ENCODE data around the gene ABCB11. TPM values are rescaled to one million over a fixed set of nuclear protein-coding genes. Genes with fewer than 3 reads are reported as not detected.

The ABCB11 gene
- total RNA-seq, 1 donor from 2014 or later = 0.05 TPM

- intact Hi-C loops (cut with micrococcal nuclease) = no loop called here
- Histone ChIP-seq H3K27ac (replicated peaks) (no peak within 1 kb of the TSS), H3K27me3 (ENCODE audit: low read depth) (peaks cover 8% of the 10 kb centered on the region), H3K4me3 (no peak within 1 kb of the TSS), H3K36me3 (no peaks in the 10 kb centered on the region), H3K4me1 (no peaks in the 10 kb centered on the region), H3K9me3 (replicated peaks) (no peaks in the 10 kb centered on the region)
- TF ChIP-seq CTCF (IDR thresholded peaks at IDR 0.05; ENCODE audit: borderline replicate concordance) = no peak
- DNase-seq = no peak
These were observed 130.1 kb downstream of the ABCB11 start, which contains the start of gene G6PC2 for GRCh38 chr2:168901003-168901402. Gene G6PC2, plus strand, starts transcription at chr2:168901291. Its CDS starts 41 bp downstream, at chr2:168901332.

DNA sequence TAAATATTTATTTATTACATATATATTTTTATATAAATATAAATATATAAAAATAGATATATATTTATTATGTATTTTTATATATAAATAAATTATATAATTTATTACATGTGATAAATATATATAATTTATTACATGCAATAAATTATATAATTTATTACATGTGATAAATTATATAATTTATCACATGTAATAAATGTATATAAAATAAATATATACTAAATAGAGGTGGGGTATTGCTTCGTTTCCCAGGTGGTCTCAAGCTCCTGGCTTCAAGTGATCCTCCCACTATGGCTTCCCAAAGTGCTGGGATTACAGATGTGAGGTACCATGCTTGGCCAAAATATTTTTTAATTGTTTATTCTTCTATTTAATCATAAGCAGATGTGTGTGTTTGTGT, 133.7 kb downstream of the ABCB11 start:
- intact Hi-C loops (cut with micrococcal nuclease) = no loop called here
- peaks cover 4% of the 10 kb centered on the region for H3K27me3 ChIP-seq (ENCODE audit: low read depth)
- H3K36me3 ChIP-seq = no peaks in the 10 kb centered on the region
- H3K27ac ChIP-seq (replicated peaks) = no peak overlapping the region
- H3K4me3 ChIP-seq = no peak overlapping the region
- no peak for TF ChIP-seq CTCF (IDR thresholded peaks at IDR 0.05; ENCODE audit: borderline replicate concordance)
- no peaks in the 10 kb centered on the region for H3K4me1 ChIP-seq
- H3K9me3 ChIP-seq (replicated peaks) = no peaks in the 10 kb centered on the region
- no peak for DNase-seq

DNA sequence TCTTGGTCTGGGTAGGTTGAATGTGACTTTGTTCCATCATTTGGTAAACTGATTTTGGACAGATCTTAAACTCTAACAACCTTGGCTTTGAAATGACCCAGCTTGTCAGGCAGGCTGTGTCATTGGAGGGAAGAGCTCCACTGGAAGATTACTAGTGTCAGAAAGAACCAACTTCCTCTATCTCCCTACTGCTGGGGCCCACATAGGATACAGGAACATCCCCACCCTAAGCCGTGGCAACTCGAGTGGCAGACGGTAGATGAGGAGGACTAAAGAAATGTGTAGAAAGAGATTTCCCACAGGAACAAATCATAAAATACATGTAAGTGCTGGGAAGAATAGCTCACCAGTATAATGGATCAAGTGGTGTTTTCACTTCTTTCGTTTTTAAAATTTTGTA, 134.3 kb downstream of the ABCB11 start:
- H3K9me3 ChIP-seq (replicated peaks) = no peaks in the 10 kb centered on the region
- intact Hi-C loops (cut with micrococcal nuclease) = no loop called here
- no peak for DNase-seq
- no peaks in the 10 kb centered on the region for H3K4me1 ChIP-seq
- H3K4me3 ChIP-seq = no peak overlapping the region
- H3K27ac ChIP-seq (replicated peaks) = no peak overlapping the region
- no peak for TF ChIP-seq CTCF (IDR thresholded peaks at IDR 0.05; ENCODE audit: borderline replicate concordance)
- no peaks in the 10 kb centered on the region for H3K36me3 ChIP-seq
- H3K27me3 ChIP-seq (ENCODE audit: low read depth) = peaks cover 4% of the 10 kb centered on the region

DNA sequence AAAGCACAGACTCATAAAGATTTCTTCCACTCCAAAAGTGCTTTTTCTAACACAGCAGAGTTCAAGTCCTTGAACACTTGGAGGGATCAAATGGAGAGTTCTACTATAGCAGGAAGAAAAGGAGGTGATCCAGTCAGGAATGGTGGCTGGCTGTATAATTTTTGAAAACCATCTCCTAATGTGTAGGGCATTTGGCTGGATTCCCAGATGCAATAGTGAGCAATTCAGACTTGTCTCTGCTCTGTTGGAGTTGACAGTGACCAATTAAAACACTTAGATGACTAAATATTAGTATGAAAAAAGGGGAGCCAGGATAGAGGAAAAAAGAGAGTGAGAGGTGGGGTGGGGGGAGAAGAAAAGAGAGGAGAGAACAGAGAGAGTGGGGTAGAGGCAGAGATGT, 135.4 kb downstream of the ABCB11 start:
- H3K27me3 ChIP-seq (ENCODE audit: low read depth) = no peaks in the 10 kb centered on the region
- no peaks in the 10 kb centered on the region for H3K9me3 ChIP-seq (replicated peaks)
- no peak overlapping the region for H3K27ac ChIP-seq (replicated peaks)
- DNase-seq = no peak
- H3K36me3 ChIP-seq = no peaks in the 10 kb centered on the region
- intact Hi-C loops (cut with micrococcal nuclease) = no loop called here
- peaks cover under 1% of the 10 kb centered on the region for H3K4me1 ChIP-seq
- no peak for TF ChIP-seq CTCF (IDR thresholded peaks at IDR 0.05; ENCODE audit: borderline replicate concordance)
- no peak overlapping the region for H3K4me3 ChIP-seq

DNA sequence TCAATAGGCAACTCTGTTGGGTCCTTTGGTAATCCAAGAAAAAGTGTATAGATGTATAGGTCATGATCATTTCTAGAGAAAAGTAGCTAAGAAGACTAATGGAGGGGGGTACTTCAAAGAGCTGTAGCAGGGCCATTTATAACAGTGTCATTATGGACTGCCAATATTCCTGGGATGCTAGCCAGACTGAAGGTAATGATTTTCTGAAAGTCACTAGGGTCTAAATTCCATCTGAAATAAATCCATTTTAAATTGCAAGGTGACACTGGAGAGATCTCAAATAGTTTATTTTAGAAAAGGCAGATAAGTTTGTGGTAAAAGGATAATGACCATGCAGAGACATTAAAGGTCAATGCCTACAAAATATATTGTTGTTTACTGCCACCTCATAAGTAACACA, 136.4 kb downstream of the ABCB11 start:
- H3K27ac ChIP-seq (replicated peaks) = no peak overlapping the region
- intact Hi-C loops (cut with micrococcal nuclease) = no loop called here
- H3K27me3 ChIP-seq (ENCODE audit: low read depth) = no peaks in the 10 kb centered on the region
- no peaks in the 10 kb centered on the region for H3K9me3 ChIP-seq (replicated peaks)
- no peak for DNase-seq
- peaks cover 11% of the 10 kb centered on the region for H3K4me1 ChIP-seq
- TF ChIP-seq CTCF (IDR thresholded peaks at IDR 0.05; ENCODE audit: borderline replicate concordance) = no peak
- no peak overlapping the region for H3K4me3 ChIP-seq
- H3K36me3 ChIP-seq = no peaks in the 10 kb centered on the region

DNA sequence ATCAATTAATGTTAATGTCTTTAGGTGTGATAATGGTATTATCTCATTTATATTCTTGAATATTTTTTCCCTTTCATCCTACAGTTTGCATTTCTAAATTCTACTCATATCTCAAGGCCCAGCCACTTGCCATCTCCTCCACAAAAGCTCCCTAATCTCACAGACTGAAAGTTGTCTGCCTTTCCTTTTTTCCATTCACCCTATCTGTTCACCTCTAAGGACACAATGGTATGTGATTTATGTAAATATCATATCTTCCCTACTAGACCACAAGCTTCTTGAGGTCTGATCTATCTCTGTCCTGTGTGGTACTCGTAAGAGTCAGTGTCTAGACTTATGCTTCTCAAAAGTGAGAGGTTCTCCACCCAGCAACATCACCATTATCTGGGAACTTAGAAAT, 137.0 kb downstream of the ABCB11 start:
- Histone ChIP-seq H3K4me1 (peaks cover 13% of the 10 kb centered on the region), H3K27me3 (ENCODE audit: low read depth) (no peaks in the 10 kb centered on the region), H3K4me3 (no peak overlapping the region), H3K36me3 (no peaks in the 10 kb centered on the region), H3K9me3 (replicated peaks) (no peaks in the 10 kb centered on the region), H3K27ac (replicated peaks) (no peak overlapping the region)
- intact Hi-C loops (cut with micrococcal nuclease) = no loop called here
- TF ChIP-seq CTCF (IDR thresholded peaks at IDR 0.05; ENCODE audit: borderline replicate concordance) = no peak
- DNase-seq = no peak
